ENCODE data around the gene DENND1B.
"Not testable (repeated sequence)": the region's sequence is repeated elsewhere in the genome, so short reads cannot be mapped to it uniquely, and the experiment has no call there.

The DENND1B gene

DNA sequence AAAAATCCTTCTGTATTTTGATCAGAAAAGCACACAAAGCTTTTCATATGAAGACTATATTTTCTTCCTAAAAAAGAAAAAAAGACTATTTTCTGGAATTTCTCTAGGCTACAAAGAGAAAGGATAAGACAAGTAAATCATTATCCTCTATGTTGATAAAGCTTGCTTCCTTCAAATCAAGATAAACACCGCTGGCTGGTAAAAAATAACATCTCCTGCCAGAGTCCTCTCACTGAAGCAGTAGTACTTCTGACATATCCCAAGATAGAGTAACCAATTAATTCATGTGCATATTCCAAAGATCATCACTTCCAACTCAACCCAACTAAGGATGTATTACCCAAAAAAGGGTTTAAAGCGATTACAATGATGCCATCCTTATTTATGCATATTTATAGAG is 34.3 kb downstream of the DENND1B start:
- DNase-seq = no peak

DNA sequence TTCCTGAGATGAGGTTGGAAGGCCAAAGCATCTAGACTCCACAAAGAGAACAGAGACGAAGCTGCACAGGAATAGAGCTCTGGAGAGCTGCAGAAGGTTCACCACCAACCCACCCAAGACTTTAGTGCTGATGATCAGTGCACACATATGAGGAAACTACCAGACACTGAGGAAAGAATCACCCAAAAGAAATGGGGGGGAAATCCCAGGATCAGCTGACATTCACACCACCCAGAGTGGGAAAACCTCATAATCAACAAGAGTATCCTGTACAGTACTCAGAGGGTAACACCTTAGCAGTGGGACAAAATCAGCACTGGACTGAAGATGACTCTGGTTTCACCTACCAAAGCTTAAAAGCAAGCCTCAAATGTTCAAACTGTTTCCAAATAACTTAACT is 36.4 kb downstream of the DENND1B start:
- no peak for DNase-seq

DNA sequence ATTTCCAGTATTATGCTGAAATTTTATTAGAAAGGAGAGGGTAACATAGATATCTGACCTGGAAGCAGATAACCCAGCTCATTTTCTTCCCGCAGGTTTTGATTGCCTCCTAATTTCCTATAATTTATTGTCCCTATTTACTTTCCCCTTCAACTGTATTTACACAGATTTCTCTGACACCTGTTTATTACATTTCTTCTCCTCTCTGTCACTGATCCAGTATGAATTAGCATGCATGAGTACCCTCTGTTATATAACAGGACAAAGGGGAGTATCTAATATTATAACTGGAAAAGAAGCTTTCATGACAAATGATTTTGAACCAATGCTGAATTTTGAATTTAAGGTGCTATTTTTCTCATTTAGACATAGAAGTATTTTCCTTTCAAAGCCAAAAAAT is 37.4 kb downstream of the DENND1B start:
- DNase-seq = no peak

DNA sequence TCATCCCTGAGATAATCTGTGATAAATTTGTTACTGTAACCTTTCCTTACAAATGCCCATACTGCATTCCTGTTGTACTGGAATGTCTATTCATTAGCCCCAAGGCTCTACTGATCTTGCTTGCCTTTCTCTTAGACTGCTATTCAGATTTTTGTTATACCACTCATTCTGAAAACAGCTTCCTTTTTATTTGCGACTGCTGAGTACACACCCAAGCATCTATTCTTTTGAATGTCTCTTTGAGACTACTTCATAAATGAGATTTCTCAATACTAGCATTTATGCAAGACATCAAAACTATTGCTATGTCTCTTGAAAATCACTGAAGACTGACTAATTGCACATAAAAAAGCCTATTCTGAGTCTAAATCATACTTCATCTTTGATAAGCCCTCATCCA is 38.6 kb downstream of the DENND1B start:
- DNase-seq = no peak

DNA sequence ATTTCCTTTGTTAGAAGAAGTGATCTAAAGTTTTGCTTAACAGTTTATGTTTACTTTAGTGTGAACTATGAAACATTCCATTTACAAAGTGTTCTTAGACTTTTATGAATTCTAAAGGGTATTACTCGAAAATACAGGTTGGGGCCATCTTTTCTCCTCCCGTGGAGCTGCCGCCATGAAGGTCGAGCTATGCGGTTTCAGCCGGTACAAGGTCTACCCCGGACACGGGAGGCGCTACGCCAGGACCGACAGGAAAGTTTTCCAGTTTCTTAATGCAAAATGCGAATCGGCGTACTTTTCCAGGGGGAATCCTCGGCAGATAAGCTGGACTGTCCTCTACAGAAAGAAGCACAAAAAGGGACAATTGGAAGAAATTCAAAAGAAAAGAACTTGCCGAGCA is 39.8 kb downstream of the DENND1B start:
- DNase-seq = no peak

DNA sequence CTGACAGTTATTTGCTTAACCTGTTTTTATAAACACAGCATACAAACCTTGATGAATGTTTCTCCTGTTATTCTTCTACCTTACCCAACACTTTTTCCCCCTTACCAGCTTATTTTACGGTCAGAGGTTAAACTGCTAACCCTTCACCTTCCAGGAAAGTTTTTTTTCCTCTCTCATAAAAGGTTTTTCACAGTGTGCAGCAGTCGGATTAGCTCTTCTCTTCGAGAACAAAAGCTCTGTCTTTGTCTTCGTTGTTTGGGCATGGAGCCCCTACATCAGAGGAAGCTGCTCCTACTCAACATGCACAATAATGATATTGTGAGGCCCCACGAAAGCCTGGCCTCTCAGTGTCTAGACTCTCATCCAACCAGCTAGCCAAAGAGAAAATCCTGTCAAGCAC is 42.0 kb downstream of the DENND1B start:
- no peak for DNase-seq

DNA sequence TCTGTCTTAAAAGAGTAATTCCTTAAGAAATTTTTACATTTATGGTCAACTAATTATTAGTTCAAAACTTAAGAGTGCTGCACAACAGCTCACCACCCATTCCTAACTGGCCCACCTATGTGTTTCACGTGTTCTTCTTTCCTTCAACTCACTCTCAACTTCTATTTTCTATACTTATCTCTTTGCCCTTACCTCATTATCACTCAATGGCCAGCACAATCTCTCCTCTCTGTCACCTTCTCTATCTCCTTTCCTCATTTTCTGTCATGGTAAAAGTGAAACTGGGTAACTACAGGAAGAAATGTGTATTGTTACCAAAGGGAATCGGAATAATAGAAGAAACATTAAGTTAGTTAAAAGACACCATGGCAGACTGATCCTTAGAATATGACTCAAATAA is 43.1 kb downstream of the DENND1B start:
- DNase-seq = no peak

DNA sequence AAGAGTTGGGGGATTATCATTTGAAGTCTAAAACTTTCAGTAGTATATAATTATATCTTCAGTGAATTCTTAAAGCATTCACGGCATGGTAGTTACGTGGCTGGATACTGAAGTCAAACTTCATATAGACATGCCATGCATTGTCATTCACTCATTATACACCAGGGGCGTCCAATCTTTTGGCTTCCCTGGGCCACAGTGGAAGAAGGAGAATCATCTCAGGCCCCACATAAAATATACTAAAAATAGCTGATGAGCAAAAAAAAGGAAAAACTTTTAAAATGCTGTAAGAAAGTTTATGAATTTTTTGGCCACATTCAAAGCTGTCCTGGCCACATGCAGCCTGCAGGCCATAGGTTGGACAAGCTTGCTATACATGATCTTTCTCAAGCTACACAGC is 43.8 kb downstream of the DENND1B start:
- no peak for DNase-seq

DNA sequence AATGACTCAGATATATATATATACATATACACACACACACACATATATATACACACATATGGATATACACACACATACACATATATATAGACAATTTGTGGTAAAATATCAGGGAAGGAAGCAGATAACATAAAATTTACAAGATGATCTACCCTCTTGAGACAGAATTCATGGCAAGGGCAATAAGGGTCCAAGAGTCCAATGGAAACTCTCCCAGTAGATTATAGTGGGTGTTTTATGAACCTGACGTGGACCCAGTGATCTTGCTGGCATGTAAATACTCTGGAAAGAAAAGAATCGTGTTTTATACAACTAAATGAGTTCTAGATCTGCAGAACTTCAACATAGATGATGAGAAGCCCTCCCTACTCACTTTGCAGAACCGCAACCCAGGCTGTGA is 49.3 kb downstream of the DENND1B start:
- DNase-seq = no peak

DNA sequence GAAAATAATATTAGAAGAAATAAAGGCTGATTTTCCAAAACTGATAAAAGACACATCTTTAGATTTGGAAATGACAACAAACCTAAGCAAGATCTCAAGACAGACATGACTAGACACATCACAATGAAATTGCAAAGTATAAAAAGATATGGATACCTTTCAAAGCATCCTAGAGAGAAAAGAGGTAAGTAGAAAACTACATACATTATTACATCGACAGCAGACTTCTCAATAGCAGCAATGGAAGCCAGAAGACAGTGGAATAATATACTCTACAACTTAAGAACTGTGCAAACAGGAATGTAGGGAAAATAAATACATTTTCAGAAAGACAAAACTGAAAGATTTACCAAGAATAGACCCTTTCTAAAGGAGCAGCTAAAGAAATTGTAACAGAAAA is 50.2 kb downstream of the DENND1B start:
- DNase-seq = no peak

DNA sequence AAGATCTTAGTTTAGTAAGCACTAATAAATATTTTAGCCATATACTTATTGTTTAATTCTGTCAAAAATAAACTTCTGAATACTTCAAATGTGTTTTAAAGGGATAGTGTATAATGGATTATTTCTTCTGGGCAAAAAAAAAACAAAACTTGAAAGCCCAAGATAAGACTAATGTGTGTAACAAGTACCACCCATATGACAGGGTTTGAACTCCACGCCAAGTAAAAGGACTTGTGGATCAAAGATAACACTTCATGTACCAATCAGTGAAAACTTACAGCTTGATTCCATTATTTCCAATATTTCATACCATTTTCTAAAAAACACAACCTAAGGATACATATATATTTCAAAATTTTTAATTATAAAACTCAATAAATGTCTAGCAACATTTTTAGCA is 59.5 kb downstream of the DENND1B start:
- DNase-seq = no peak

DNA sequence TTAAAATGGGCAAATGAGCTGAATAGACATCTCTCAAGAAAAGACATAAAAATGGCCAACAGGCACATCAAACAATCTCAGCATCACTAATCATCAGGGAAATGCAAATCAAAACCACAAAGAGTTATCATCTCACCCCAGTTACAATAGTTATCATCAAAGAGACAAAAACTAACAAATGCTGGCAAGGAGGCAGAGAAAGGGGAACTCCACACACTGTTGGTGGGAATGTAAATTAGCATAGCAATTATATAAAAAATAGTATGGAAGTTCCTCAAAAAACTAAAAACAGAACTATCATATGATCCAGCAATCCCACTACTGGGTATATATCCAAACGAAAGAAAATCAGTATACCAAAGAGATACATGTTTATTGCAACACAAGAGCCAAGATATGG is 68.7 kb downstream of the DENND1B start:
- DNase-seq = no peak

DNA sequence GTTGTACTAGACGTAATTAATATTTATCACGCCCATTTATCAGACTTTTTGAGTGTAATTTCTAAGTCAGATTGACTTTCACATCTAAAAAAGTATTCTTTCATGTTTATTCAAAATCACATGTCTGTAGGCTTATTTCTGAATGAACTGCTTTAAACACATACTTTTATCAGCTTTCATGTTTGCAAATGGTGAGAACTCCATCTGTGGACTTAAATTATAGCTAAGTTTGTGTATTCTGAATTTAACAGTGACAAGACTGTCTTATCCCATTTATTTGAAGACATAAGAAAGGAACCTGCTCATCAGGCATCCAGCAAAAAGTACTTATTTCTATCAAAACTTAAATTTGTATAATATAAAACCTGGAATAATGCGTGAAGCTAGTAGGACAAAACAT is 69.3 kb downstream of the DENND1B start:
- DNase-seq = no peak

DNA sequence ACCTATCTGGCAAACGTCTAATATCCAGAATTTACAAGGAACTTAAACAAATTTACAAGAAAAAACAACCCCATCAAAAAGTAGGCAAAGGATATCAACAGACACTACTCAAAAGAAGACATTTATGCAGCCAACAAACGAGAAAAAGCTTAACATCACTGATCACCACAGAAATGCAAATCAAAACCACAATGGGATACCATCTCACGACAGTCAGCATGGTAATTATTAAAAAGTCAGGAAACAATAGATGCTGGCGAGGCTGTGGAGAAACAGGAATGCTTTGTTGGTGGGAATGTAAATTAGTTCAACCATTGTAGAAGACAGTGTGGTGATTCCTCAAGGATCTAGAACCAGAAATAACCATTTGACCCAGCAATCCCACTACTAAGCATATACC is 74.6 kb downstream of the DENND1B start:
- DNase-seq = not testable (repeated sequence)

DNA sequence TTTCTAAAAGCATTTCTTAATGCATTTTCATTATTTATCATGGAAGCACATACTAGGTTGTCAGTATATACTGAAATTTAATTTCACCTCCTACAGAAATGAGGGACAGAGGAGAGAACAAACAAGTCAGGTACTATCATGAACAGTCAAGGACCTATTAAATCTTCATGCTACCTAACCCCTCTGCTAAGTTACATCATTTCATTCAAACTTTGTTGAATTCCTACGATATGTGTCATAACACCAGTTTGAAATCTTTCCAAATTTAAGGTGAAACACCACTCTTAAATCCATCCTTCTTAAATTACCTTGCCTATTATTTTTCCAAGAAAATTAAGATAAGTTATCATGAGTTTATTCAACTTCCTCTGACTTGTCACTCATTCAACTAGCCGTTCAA is 78.9 kb downstream of the DENND1B start:
- no peak for DNase-seq

DNA sequence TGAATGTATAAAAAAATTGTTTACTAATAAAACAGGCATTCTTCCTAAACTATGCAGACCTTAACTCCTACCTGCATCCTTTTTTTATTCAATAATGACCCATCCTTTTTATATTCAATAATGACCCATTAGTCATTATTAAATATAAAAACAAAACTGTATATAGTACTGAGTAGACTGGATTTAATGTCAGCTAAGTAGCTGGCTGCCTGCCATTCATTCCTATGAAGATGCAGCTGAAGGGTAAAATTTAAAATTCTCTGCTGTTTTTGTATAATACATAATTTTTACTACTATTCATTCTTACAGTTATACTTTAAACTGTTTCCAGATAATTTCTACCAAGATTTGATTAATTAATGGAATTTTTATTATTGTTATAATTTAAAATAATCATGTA is 79.3 kb downstream of the DENND1B start:
- no peak for DNase-seq

DNA sequence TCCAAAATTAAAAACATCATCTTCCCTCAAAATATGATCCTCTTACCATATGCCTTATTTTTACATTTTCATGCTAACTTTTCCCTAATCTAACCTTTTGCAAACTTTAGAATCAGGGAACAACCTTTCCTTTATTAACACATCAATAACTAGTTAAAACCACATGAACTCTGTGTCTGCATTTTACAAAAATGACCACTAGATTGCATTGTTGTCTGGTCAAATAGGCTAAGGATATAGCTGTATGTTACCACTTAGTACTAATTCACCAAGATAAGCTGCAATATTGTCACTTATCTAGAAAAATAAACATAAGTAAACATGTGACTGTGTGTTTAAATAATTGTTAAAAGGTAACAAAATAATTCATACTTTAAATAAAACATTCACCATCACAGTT is 82.3 kb downstream of the DENND1B start:
- DNase-seq = no peak

DNA sequence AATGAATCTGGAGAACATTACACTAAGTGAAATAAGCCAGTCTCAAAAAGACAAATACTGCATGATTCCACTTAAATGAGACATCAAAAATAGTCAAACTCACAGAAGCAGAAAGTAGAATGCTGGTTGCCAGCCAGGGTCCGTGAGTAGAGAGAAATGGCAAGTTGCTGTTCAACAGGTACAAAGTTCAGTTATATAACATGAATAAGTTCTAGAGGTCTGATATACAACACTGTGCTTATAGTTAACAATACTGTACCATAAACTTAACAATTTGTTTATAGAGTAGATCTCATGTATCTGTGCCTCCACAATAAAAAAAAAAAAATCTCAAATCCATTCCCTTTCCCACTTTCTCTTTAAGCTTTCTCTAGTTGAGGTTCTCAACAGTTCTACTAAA is 83.5 kb downstream of the DENND1B start:
- DNase-seq = no peak

DNA sequence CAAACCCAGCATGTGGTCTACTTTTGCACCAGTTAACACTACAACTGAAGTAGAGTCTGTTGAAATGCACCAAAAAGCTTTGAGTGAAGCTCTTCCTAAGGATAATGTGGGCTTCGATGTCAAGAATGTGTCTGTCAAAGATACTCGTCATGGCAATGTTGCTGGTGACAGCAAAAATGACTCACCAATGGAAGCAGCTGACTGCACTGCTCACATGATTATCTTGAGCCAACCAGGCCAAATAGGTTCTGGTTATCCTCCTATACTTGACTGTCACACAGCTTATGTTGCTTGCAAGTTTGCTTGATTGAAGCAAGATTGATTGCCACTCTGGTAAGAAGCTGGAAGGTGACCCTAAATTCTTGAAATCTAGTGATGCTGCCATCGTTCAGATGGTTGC is 85.2 kb downstream of the DENND1B start:
- DNase-seq = no peak

DNA sequence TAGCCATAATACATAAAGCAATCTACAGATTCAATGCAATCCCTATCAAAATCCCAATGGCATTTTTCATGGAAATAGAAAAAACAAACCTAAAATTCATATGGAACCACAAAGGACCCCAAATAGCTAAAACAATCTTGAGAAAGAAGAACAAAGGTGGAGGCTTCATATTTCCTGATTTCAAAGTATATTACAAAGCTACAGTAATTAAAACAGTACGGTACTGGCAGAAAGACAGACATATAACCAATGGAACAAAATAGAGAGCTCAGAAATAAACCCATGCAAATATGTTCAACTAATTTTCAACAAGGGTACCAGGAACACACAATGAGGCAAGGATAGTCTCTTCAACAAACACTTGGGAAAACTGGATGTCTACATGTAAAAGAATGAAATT is 87.0 kb downstream of the DENND1B start:
- no peak for DNase-seq

DNA sequence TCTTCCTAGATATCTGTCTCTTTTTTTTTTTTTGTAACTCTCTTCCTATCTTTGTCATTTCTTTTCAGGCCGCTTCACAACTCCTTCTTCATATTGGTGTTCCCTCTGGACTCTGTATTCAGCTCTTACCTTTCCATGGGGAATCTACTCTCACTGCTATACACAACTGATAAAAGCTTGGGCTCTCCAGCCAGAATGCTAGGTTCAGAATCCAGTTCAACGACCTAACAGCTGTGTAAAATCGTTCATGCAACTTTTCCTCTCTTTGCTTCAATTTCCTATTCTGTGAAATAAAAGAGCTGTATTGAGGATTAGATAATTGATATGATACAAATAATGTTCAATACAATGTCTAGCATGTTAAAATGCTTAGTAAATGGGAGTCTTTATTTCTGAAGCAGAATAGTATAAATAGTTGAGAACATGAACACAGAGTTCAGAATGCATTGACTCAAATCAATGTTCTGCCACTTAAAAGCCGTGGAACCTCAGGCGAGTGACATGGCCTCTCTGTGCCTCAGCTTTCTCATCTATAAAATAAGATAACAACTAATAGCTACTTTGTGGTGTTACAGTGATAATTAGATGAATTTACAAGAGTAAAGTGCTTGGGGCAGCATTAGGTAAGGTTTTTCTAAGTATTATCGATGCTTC is 88.5 kb downstream of the DENND1B start:
- no peak for DNase-seq

DNA sequence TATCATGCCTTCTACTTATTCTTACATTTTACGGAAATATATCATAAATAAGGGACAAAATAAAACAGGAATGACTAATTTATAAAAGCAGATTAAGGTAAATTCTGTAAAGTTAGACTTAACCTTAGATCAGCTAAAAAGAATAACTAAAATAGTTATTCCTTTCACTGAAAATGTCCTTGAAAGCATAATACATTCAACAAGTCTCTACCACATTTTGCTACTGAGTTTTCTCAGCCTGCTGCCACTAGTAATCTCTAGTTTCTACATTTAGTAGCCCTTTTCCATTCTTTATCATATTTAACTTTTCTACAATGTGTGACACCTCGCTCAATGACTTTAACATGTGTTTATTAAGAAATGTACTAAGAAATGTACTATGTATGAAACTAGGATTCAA is 89.0 kb downstream of the DENND1B start:
- DNase-seq = no peak

DNA sequence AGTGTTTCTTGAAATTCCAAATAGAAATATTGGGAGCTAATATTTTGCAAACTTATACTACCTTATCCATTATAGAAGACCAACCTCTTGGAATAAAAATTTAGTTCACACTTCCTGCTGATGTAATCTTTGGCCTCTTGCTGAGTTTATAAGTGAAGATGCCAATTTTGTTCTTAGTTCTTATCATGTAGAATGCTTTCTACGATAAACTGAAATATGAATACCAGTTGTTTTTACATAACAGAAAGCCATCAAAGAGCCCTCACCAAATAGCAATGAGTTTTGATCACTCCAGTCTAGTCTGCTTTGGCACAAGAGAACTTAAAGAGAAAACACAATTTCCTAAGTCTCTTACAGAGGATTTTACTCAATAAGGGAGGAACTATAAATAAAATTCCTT is 89.5 kb downstream of the DENND1B start:
- DNase-seq = no peak

DNA sequence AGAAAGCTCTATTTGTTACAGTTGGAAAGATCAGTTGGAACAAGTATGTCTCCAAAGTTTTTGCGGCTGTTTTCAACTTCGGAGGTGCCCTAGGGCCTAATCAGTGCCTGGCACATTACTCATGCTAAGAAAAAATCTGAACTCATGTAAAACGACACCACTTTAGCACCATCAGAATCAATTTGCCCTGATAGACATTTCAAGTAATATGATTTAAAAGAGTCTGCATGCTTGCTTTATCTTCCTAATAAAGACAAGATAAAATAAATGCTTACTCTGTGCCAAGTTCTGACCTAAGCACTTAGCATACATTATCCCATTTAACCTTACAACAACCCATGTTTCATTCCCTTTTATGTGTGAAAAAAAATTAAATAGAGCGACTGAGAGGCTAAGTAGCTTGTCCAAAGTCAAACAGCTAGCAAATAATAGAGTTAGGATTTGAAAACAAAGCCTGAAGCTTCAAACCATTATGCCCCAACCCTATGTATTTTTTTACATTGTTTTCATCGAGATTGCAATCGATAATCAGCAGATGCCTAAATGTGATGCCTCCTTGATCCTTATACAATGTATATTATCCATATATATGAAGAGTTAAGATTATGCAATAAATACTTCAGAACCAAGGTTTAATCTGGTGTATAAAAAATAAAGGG is 91.3 kb downstream of the DENND1B start:
- no peak for DNase-seq

DNA sequence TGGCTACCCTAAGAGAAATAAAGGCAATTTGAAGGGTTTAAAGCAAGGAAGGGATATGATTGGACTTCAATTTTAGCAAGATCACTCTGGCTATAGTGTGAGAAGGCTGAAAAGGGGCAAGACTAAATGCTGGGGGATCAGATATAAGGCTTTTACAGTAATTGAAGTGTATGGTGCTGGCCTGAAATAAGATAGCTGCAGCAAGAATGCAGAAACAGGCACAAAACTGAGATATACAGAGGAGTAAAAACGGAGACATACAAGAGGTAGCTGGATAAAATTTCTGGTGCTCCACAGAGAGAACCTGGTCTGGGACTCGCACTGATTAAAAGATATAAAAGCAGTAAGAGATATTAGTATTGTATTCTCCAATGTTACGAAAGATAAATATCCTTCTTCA is 92.0 kb downstream of the DENND1B start:
- no peak for DNase-seq

Data from activated T-cell treated with anti-CD3 and anti-CD28 coated beads, Interleukin-2, amount 50 U/mL, for 1 hour (primary cell).